H9 (cell line): ENCODE results near the gene FXYD6. TPM values are rescaled to one million over a fixed set of nuclear protein-coding genes. Genes with fewer than 3 reads are reported as not detected.

Experiments used
- DNase-seq: peaks from one replicate; pipeline ENCODE4 v3.0.0-alpha.2; 2017
- H2AFZ ChIP-seq: one replicate; pipeline ENCODE4 v1.6.1; 2013; ENCODE audit warnings: mild to moderate bottlenecking, low read length, control low read depth, moderate library complexity
- H2AK5ac ChIP-seq: 2 replicates; pipeline ENCODE4 v1.6.1; 2013; ENCODE audit warnings: low read length, control low read depth, mixed read lengths; ENCODE audit not compliant: insufficient read length
- H2BK120ac ChIP-seq: one replicate; pipeline ENCODE4 v1.6.1; 2013; ENCODE audit warnings: low read depth, mild to moderate bottlenecking, low read length, control low read depth, inconsistent platforms; ENCODE audit not compliant: poor library complexity, severe bottlenecking
- H2BK12ac ChIP-seq: 2 replicates; pipeline ENCODE4 v1.6.1; 2013; ENCODE audit warnings: low read length, control low read depth, mixed read lengths, low read depth; ENCODE audit not compliant: insufficient read length
- H2BK15ac ChIP-seq: 2 replicates; pipeline ENCODE4 v1.6.1; 2013; ENCODE audit warnings: low read depth, low read length, control low read depth
- H2BK20ac ChIP-seq: one replicate; pipeline ENCODE4 v1.6.1; 2013; ENCODE audit warnings: low read depth, mild to moderate bottlenecking, low read length, control low read depth, inconsistent platforms; ENCODE audit not compliant: poor library complexity, severe bottlenecking
- H2BK5ac ChIP-seq: 2 replicates; pipeline ENCODE4 v1.6.1; 2013; ENCODE audit warnings: low read length, control low read depth, mixed read lengths; ENCODE audit not compliant: insufficient read length
- H3K14ac ChIP-seq: 2 replicates; pipeline ENCODE4 v1.6.1; 2013; ENCODE audit warnings: low read length, control low read depth; ENCODE audit not compliant: insufficient read depth
- H3K18ac ChIP-seq: 2 replicates; pipeline ENCODE4 v1.6.1; 2013; ENCODE audit warnings: low read depth, mild to moderate bottlenecking, mixed read lengths, low read length, control low read depth; ENCODE audit not compliant: insufficient read length
- H3K23ac ChIP-seq: 2 replicates; pipeline ENCODE4 v1.6.1; 2013; ENCODE audit warnings: low read length, control low read depth, mixed read lengths, low read depth; ENCODE audit not compliant: insufficient read length
- H3K23me2 ChIP-seq: 2 replicates; pipeline ENCODE4 v1.6.1; 2013; ENCODE audit warnings: low read depth, mild to moderate bottlenecking, mixed read lengths, low read length, control low read depth; ENCODE audit not compliant: insufficient read length, poor library complexity, severe bottlenecking
- H3K27ac ChIP-seq: 2 replicates; pipeline ENCODE4 v1.5.1; 2013; ENCODE audit warnings: low read length, control low read depth, mixed read lengths, low read depth; ENCODE audit not compliant: insufficient read length
- H3K27me3 ChIP-seq: 2 replicates; pipeline ENCODE4 v1.6.1; 2013; ENCODE audit warnings: low read length, control low read depth, inconsistent platforms; ENCODE audit not compliant: insufficient read depth
- H3K4ac ChIP-seq: 2 replicates; pipeline ENCODE4 v1.6.1; 2013; ENCODE audit warnings: low read depth, mild to moderate bottlenecking, control low read depth, inconsistent platforms, low read length, moderate library complexity
- H3K4me1 ChIP-seq: 2 replicates; pipeline ENCODE4 v1.6.1; 2013; ENCODE audit warnings: low read length, control low read depth, inconsistent platforms; ENCODE audit not compliant: insufficient read depth
- H3K4me2 ChIP-seq: 2 replicates; pipeline ENCODE4 v1.6.1; 2013; ENCODE audit warnings: low read length, control low read depth, mixed read lengths; ENCODE audit not compliant: insufficient read length, insufficient read depth
- H3K56ac ChIP-seq: 2 replicates; pipeline ENCODE4 v1.6.1; 2013; ENCODE audit warnings: low read depth, mild to moderate bottlenecking, mixed read lengths, low read length, control low read depth; ENCODE audit not compliant: insufficient read length
- H3K79me1 ChIP-seq: 2 replicates; pipeline ENCODE4 v1.6.1; 2013; ENCODE audit warnings: low read depth, mild to moderate bottlenecking, moderate library complexity, low read length, control low read depth, inconsistent platforms; ENCODE audit not compliant: insufficient read depth, poor library complexity, severe bottlenecking
- H3K79me2 ChIP-seq: 2 replicates; pipeline ENCODE4 v1.6.1; 2013; ENCODE audit warnings: low read length, control low read depth, inconsistent platforms; ENCODE audit not compliant: insufficient read depth
- H3K9ac ChIP-seq: 2 replicates; pipeline ENCODE4 v1.6.1; 2013; ENCODE audit warnings: low read length, control low read depth, mixed read lengths; ENCODE audit not compliant: insufficient read length; ENCODE audit errors: extremely low read depth
- H3K9me3 ChIP-seq: one replicate; pipeline ENCODE4 v1.6.1; 2013; ENCODE audit warnings: low read depth, low read length, inconsistent platforms; ENCODE audit not compliant: control insufficient read depth
- H3T11ph ChIP-seq: one replicate; pipeline ENCODE4 v1.6.1; 2013; ENCODE audit warnings: mild to moderate bottlenecking, low read length, control low read depth, inconsistent platforms
- H4K20me1 ChIP-seq: one replicate; pipeline ENCODE4 v1.6.1; 2013; ENCODE audit not compliant: control insufficient read depth, insufficient read length, insufficient read depth
- H4K5ac ChIP-seq: 2 replicates; pipeline ENCODE4 v1.6.1; 2013; ENCODE audit warnings: low read depth, mild to moderate bottlenecking, mixed read lengths, low read length, control low read depth; ENCODE audit not compliant: insufficient read length
- H4K8ac ChIP-seq: replicated peaks from 2 replicates; pipeline ENCODE4 v1.6.1; 2013; ENCODE audit warnings: low read length, control low read depth, mixed read lengths, low read depth; ENCODE audit not compliant: insufficient read length
- H4K91ac ChIP-seq: 2 replicates; pipeline ENCODE4 v1.6.1; 2013; ENCODE audit warnings: low read depth, mild to moderate bottlenecking, moderate library complexity, mixed read lengths, low read length, control low read depth; ENCODE audit not compliant: insufficient read length
- H3K27ac Mint-ChIP-seq, 3 experiments: 2 replicates in 2 of 3; 3 replicates in 1 of 3; pipeline ENCODE4 v1.8.0; 2020 to 2021; ENCODE audit warnings: mixed read lengths in 3 of 3, mild to moderate bottlenecking in 1 of 3, moderate library complexity in 1 of 3
- H3K27me3 Mint-ChIP-seq: 2 replicates; pipeline ENCODE4 v1.8.0; 2021; ENCODE audit warnings: low read depth, mild to moderate bottlenecking, moderate library complexity, mixed read lengths
- H3K36me3 Mint-ChIP-seq, 3 experiments: 2 replicates in 2 of 3; 3 replicates in 1 of 3; pipeline ENCODE4 v1.8.0; 2020 to 2021; ENCODE audit warnings: low read depth in 3 of 3, mixed read lengths in 3 of 3; ENCODE audit not compliant: insufficient read depth in 1 of 3
- H3K4me1 Mint-ChIP-seq, 2 experiments: 2 replicates each; pipeline ENCODE4 v1.8.0; 2020; ENCODE audit warnings: mixed read lengths in 2 of 2
- H3K4me3 Mint-ChIP-seq, 2 experiments: 2 replicates in 1 of 2; 3 replicates in 1 of 2; pipeline ENCODE4 v1.8.0; 2020 to 2021; ENCODE audit warnings: mild to moderate bottlenecking in 2 of 2, mixed read lengths in 2 of 2, moderate library complexity in 1 of 2
- H3K9me3 Mint-ChIP-seq, 2 experiments: 2 replicates in 1 of 2; 3 replicates in 1 of 2; pipeline ENCODE4 v1.8.0; 2020; ENCODE audit warnings: mild to moderate bottlenecking in 2 of 2, mixed read lengths in 2 of 2, moderate library complexity in 1 of 2
- WGBS: extraction: QIAGEN DNeasy Blood & Tissue Kit; methylation state at CpG from one replicate; pipeline ENCODE4 v1.1.7; 2013; ENCODE audit warnings: missing lambda C conversion rate, low lambda C conversion rate, mixed read lengths; ENCODE audit not compliant: insufficient read length; ENCODE audit errors: extremely low coverage; 5-methylcytosine and 5-hydroxymethylcytosine counted together
- total RNA-seq: library from RNA; stranded (reverse); gene quantifications from 2 replicates; pipeline ENCODE4 v1.2.1, GENCODE V29; 2021
- TF ChIP-seq, protein P1 (sequence below): fragments of 200-600 bp; sonication (generic); conservative IDR thresholded peaks from 3 replicates; pipeline ENCODE4 v1.8.0; 2021; ENCODE audit warnings: antibody characterized with exemption, mild to moderate bottlenecking

The FXYD6 gene
- total RNA-seq, 1 experiment from 2014 or later: 18.3 TPM

DNA sequence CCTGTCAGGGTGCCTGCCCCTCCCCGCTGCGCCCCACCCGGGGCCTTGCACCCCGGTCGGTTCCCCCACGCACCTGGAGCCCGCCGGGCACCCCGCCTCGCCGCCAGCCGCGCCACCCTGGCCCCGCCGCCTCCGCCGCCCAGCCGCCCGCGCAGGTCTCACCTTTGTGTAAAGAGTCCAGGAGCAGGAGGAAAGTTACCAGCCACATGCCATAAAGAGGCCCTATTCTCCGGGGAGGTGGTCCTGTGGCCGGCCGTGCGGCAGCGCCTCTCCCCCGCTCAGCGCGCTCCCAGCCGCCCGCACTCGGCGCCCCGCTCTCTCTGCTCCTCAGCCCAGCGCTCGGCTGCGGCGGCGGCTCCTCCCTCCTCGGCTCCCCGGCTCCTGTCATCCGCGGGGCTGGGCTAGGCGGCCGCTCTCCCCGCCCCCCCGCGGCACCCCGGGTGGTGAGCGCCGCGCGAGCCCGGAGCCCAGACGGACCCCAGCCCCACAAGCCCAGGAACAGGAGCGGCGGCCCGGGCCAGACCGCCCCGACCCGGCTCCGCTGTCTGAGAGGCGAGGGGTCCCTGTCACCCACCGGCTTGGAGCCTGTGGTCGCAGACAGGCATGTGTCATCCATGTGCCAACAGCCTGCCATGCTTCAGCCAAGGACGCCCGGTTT lies 79.5 kb downstream of the FXYD6 start, which contains the start of gene DSCAML1:
Gene DSCAML1 (minus strand): TSS at position 345 of the 658 bp plus-strand sequence. CDS start 137 bp downstream, at position 208.
- no peak within 1 kb of the TSS; a peak in 1 of 7 replicates for H3K27ac Mint-ChIP-seq

More for the DNA sequence above, 79.5 kb downstream of the FXYD6 start, which contains the start of gene DSCAML1:
- no peaks in the 10 kb centered on the region for H3K9me3 ChIP-seq
- peaks cover 12 to 27% of the 10 kb centered on the region in 2 experiments for H3K4me1 Mint-ChIP-seq
- H2BK5ac ChIP-seq: no peak within 1 kb of the TSS
- H3K18ac ChIP-seq: no peak within 1 kb of the TSS
- H4K5ac ChIP-seq: no peak within 1 kb of the TSS
- DNase-seq: no peak
- peak within 1 kb of the TSS; percentile 80 for H3K4me2 ChIP-seq
- H2BK12ac ChIP-seq: no peak within 1 kb of the TSS
- WGBS: no CpG with 5 or more reads among the region's 66 CpGs
- H3K56ac ChIP-seq: no peak within 1 kb of the TSS
- H3K23ac ChIP-seq: no peak within 1 kb of the TSS
- no peak within 1 kb of the TSS; the same call in 1 of the 2 replicates for H2BK15ac ChIP-seq
- peaks cover 30% of the 10 kb centered on the region for H3K27me3 ChIP-seq
- H3K79me1 ChIP-seq: no peaks in the 10 kb centered on the region
- H3K23me2 ChIP-seq: peaks cover 21% of the 10 kb centered on the region
- no peaks in the 10 kb centered on the region for H3K9me3 Mint-ChIP-seq
- H3K14ac ChIP-seq: peak within 1 kb of the TSS; percentile 3; the same call in 1 of the 2 replicates
- H2AK5ac ChIP-seq: no peak within 1 kb of the TSS
- no peak within 1 kb of the TSS for H4K91ac ChIP-seq
- H3K4ac ChIP-seq: no peak within 1 kb of the TSS
- no peaks in the 10 kb centered on the region for H3K4me1 ChIP-seq
- peaks cover 2% of the 10 kb centered on the region for H4K20me1 ChIP-seq
- H3K4me3 Mint-ChIP-seq: peak within 1 kb of the TSS; percentile 61 to 82
- no peak within 1 kb of the TSS for H2BK20ac ChIP-seq
- no peak within 1 kb of the TSS for H2BK120ac ChIP-seq
- H3K9ac ChIP-seq: no peak within 1 kb of the TSS
- H3K27ac ChIP-seq: no peak within 1 kb of the TSS
- peaks cover 89% of the 10 kb centered on the region for H3K27me3 Mint-ChIP-seq
- no peak within 1 kb of the TSS for H3T11ph ChIP-seq
- H4K8ac ChIP-seq: no peak within 1 kb of the TSS
- TF ChIP-seq, protein P1, sequence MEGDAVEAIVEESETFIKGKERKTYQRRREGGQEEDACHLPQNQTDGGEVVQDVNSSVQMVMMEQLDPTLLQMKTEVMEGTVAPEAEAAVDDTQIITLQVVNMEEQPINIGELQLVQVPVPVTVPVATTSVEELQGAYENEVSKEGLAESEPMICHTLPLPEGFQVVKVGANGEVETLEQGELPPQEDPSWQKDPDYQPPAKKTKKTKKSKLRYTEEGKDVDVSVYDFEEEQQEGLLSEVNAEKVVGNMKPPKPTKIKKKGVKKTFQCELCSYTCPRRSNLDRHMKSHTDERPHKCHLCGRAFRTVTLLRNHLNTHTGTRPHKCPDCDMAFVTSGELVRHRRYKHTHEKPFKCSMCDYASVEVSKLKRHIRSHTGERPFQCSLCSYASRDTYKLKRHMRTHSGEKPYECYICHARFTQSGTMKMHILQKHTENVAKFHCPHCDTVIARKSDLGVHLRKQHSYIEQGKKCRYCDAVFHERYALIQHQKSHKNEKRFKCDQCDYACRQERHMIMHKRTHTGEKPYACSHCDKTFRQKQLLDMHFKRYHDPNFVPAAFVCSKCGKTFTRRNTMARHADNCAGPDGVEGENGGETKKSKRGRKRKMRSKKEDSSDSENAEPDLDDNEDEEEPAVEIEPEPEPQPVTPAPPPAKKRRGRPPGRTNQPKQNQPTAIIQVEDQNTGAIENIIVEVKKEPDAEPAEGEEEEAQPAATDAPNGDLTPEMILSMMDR: no peak
- no peaks in the 10 kb centered on the region for H3K79me2 ChIP-seq
- no peak within 1 kb of the TSS for H2AFZ ChIP-seq
- no peaks in the 10 kb centered on the region for H3K36me3 Mint-ChIP-seq
